Hypothalamus (tissue), 51 donors: ENCODE results near the gene GJA8.
A peak's percentile ranks its signal among the peaks of the same experiment; 100 is the strongest.
"Not testable (repeated sequence)": the region's sequence is repeated elsewhere in the genome, so short reads cannot be mapped to it uniquely, and the experiment has no call there.

Experiments used
- DNase-seq, 51 donors: peaks; one replicate each; lab custom pipeline; 2025; lab: John Stamatoyannopoulos, UW

Gene GJA8

GRCh38 chr1:147927215-147927614, 24.6 kb downstream of the GJA8 start:
- DNase-seq = not testable (repeated sequence)

GRCh38 chr1:147927689-147928088, 25.1 kb downstream of the GJA8 start:
- not testable (repeated sequence) for DNase-seq

DNA sequence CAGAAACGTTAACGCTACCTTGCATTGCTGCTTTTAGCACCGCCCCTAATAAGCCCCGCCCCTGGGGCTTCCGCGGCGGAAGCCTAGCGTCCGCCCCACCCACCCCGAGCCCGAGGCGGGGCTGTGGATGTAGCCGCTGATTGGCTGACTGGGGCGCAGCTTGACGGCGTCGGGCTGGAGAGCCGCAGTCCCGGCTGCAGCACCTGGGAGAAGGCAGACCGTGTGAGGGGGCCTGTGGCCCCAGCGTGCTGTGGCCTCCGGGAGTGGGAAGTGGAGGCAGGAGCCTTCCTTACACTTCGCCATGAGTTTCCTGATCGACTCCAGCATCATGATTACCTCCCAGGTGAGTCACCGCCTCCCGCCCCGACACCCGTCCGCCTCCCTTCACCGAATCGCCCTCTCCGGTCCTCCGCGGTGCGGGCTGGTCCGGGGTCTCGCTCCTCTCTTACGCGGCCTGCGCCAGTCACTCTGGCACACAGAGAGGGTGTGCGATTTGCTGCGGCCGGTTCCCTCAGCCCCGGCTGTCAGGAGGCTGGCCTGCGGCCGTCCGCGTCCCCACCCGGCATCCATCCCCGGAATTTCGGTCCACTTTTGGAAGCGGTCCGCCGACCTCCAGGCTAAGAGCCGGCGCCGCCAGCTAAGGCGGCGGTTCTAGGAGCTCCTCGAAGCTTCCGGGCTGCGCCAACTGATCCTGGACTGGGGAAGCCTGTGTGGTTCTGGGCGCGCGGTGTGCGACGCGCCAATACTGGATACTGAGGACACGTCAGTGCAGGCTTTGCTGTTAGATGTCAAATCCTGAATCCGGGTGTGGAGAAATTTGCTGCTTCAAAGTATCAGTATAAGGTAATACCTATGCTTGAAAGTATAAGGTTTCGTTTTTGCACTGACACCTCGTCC, 25.9 kb downstream of the GJA8 start, which contains the start of gene GPR89B:
TSS of gene GPR89B (plus strand) at position 185 of the 897 bp plus-strand sequence. CDS start at position 302, 117 bp downstream.
- peak; percentile 14 to 93 (median 77) for DNase-seq

DNA sequence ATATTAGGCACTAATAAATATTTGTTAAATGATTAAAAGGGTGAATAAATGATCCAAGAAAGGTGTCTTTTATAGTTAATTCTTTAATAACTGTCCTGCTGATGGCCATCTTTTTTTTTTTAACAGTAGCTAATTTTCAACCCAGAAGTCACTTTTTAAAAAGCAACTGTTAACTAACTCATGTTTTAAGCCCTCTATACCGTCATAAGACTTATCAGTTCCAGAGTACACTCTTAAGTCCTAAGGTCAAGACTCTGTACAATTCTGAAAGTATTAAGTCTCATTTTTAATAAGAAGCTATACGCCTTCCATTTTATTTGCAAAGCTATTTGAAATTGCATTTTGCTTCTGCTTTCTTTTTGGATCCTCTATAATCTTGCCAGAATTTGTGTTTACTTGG, 28.5 kb downstream of the GJA8 start:
- DNase-seq = not testable (repeated sequence)

GRCh38 chr1:147935296-147935695, 32.7 kb downstream of the GJA8 start:
- DNase-seq = not testable (repeated sequence)

DNA sequence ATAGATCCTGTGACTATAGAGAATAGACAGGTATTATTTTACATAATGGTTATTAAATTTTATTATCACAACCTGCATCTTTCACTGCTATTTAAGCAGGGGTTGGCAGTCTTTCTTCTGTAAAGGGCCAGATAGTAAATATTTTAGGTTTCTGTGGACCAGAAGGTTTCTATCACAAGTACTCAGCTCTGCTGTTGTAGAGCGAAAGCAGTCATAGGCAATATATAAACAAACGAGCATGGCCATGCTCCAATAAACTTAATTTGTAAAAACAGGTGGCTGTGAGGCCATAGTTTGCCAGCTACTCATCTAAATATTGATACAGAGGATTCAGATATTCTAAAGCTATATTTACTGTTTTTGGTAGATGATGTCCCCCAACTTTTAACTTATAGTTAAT, 37.9 kb downstream of the GJA8 start:
- DNase-seq = not testable (repeated sequence)

DNA sequence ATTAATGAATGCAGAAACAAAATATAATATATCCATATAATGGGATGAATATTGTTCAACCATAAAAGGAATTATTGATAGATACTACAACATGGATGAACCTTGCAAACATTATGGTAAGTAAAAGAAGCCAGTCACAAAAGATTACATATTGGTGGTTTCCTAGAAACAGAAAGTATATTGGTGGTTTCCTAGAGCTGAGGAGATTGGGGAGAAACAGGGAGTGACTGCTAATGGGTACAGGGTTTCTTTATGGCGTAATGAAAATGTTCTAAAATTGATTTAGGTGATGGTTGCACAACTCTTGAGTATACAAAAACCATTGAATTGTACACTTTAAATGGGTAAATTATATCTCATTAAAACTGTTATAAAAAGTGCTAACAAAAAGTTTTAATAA, 40.0 kb downstream of the GJA8 start:
- DNase-seq = not testable (repeated sequence)

GRCh38 chr1:147949517-147949916, 46.9 kb downstream of the GJA8 start:
- not testable (repeated sequence) for DNase-seq
